Activated T-helper 1 cell treated with Interleukin-2 at 50 U/mL for 16 hours (primary cell): ENCODE results near the gene ARHGDIG.

ENCODE experiments used
- DNase-seq: peaks from one replicate; pipeline ENCODE4 v3.0.0-alpha.2; 2020; ENCODE audit warnings: low read depth

Gene ARHGDIG

DNA sequence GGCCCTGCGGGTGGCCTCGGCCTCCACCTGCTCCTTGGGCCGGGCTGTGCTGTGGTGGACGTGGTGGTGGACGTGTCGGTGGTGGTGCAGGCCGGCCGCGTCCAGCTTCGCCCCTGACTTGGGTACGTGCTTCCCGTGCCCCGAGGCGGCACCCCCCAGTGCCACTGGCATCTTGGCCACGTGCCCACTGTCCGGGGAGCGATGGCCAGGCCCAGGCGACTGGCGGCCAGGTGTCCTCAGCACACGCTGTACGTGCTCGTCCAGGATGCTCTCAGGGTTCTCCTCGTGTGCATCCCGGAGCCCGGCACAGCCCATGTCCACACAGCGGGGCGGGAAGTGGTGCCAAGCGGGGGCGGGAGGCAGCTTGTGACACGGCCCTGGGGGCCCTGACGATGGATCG lies 17.4 kb downstream of the ARHGDIG start:
- no peak for DNase-seq

DNA sequence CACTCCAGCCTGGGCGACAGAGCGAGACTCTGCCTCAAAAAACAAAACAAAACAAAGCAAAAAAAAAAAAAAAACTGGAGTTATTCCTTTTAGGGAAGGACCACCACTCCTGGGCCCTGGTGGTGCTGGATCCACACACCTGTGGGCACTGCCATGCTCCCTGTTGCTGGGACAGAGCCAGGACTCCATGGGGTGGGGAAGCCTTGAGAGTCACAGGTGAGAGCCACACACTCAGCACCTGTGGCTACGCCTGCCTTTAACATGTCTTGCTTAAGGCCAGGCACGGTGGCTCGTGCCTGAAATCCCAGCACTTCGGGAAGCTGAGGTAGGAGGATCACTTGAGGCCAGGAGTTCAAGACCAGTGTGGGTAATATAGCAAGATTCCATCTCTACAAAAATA lies 20.8 kb downstream of the ARHGDIG start:
- no peak for DNase-seq

DNA sequence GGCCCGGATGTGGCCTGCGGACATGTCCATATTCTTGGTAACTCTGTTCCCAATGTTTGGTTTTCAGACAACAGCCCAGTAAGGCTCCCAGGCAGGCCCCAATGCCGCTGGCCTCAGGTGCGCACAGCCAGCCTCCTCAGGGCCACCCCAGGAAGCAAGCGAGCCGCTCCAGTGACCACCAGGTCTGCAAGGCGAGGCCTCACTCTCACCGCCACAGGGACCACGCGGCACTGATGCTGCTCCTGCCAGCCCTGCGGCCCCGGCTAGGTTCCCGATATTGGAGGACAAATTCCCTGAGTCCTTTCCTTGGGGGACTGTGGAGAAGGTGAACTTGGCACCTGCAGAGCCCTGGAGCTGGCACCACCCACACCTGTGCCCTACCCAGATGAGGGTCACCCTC lies 21.6 kb downstream of the ARHGDIG start:
- DNase-seq = no peak

DNA sequence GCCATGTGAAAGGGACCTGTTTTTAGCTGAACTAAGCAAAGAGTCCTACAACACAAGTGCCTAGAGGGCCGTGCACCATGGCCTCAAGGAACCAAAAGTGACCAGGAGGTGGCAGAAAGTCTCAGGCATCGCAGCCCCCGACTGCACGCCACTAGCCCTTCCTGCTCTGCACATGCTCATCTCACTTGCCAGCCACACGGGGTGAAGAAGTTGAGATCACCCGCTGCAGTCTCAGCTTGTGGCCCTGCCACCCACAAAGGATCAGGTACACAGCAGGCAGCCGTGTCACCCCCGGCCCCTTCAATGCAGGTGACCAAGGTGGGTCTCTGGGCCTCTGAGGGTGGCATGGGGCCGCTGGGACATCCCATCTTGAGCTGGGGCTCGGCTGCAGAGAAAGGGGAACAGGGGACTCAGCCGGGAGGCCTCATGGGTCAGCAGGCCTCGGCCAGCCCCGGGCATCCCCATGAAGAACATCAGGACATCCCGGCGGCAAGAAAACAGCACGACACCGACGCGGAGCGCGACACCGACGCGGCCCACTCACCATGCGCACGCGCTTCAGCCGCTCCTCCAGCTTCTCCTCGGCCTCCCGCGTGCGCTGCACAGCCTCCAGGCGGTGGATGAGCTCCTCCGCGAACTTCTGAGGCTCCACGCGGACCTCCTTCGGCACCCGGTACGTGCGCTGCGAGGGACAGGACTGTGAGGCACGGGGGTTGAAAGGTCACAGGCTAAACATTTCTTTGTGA lies 23.5 kb downstream of the ARHGDIG start:
- DNase-seq = no peak

DNA sequence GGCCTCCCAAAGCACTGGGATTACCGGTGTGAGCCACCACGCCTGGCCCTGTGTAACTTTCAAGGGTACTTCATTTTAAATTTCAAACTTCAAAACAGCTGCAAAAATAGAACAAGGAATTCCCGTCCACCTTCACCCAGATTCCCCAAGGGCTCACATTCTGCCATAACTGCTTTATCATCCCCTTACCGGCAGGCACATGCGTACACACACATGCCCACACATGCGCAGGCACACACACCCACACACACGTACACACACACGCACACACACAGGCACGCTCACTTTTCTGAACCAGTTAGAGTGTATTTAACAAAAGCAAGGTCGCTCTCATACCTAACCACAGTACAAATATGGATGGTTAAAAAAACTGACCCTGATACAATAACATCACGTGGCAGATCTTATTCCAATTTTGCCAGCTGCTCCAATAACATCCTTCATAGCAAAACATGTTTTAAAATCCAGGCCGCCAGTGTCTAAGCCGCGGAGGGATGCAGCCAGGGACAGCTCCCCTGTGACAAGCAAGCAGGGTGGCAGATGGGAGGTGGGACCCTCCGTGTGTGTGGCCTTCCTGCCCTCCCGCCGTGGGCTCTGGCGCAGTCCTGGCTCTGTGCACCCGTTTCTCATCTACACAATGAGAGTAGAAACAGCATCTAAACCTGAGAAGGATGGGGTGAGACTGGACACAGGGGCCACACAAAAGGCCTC lies 25.7 kb downstream of the ARHGDIG start:
- DNase-seq = no peak

DNA sequence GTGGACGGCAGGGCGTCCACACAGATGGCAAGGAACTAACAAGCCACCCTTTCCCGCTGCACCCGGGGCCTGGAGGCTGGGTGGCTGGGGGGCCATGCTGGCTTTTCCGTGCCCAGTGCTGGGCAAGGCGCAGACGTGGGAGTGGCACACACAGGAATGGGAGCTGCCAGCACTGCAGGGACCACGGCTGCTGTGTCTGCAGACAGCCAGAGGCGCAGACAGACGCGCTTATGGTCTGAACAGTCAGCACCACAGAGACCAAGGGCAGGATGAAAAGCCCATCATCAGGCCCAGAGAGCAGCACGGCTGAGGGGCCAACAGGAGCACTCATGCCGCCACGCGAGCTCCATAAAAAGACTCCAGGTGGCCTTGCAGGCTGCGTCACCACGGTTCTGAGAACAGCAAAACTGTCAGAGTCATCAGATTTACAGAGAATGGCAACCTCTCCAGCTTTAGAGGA lies 26.6 kb downstream of the ARHGDIG start:
- no peak for DNase-seq

DNA sequence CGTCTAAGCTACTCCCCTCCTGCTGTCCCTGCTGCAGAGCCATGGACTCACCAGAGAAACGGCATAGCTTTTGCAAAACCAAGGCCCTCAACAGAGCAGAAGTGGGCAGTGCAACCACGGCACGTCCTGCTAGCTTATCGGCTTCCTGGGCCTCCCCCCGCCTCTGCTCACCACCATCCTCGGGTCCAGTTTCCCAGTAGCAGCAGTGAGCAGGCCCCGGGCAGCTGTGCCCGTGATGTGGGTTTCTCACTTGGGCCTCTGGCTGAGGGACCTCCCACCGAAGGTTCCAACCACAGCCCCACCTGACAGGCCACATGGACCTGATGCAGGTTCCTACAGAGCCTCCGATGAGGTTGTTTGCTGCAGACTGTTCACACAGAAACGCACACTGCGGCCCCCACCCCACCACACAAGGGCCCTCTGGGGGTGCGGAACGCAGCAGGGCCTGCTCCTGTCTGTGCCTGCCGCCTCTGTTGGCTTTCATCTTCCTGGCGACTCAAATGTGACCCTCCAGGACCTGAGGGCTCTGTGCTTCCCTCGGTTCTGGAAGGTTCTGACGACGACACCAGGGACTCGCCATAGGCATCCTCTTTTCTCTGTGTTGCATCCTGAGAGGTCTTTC lies 27.4 kb downstream of the ARHGDIG start:
- DNase-seq = no peak

DNA sequence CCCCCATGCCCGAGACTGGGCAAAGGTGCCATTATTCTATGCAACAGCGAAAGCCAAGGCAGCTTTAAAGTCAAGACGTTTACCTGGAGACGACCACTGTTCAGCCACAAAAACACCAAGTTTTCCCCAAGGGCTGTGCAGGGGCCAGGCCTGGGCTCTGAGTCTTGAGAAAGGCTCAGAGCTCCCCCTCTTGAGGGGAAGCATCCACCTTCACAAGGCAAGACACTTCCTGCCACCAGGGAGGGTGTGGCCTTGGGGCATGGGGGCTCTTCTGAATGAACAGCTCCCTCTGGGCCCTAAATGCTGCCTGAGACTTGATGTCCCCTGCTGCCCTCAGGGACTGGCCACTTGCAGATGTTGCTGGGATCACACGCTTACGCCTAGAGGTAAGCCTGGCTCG lies 29.1 kb downstream of the ARHGDIG start:
- DNase-seq = no peak

DNA sequence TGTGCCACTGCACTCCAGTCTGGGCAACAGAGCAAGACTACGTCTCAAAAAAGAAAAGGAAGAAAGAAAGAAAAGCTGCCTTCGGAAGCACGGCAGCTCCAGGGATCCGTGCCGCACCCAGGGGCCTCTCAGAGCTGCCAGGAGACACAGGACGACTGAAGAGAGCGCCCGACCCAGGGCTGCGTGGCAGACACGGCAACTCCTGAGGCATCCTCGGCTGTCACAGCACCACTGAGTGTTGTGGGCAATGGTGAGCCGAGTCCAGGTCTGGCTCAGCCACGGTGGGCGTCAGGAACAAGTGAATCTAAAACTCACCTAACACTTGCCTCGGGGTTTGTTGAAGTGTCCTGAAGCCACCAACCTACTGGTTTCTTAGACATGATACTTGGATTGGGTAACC lies 31.3 kb downstream of the ARHGDIG start:
- DNase-seq = no peak

DNA sequence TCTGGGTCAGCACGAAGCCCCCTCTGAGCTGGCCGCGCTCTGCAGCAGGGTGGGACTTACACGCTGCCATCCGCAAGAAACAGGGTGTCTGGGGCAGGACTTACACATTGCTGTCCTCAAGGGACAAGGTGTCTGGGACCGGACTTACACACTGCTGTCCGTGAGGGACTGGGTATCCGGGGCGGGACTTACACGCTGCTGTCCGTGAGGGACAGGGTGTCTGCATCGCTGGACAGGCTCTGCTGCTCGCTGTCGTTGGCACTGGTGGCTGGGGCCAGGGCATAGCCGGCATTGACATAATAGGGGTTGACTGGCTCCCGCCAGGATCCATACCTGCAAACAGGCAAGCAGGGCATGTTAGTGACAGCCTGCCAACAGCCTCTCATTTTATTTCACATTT lies 34.0 kb downstream of the ARHGDIG start:
- DNase-seq = no peak

DNA sequence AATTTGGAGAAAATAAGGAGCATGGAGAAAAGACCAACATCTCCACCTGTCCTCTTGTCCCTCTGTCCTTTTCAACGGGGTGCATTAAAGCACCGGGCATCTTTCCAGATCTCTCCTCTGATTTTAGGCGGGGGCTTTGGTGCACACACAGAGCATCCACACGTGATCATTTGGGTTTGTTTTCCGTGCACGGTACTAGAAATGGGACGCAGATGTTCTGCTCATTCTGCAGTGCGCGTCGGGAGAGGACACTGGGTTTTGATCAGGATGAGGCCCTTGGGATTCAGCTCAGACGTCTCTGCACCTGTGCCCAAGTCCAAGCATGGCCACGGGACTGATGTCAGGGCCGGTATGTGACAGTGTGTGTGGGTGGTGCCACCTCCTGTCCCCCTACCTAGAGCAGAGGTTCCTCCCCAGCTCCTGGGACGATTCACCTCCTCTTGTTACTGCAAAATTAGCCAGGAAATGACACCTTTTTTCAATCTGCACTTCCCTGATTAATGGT lies 34.5 kb downstream of the ARHGDIG start:
- no peak for DNase-seq

DNA sequence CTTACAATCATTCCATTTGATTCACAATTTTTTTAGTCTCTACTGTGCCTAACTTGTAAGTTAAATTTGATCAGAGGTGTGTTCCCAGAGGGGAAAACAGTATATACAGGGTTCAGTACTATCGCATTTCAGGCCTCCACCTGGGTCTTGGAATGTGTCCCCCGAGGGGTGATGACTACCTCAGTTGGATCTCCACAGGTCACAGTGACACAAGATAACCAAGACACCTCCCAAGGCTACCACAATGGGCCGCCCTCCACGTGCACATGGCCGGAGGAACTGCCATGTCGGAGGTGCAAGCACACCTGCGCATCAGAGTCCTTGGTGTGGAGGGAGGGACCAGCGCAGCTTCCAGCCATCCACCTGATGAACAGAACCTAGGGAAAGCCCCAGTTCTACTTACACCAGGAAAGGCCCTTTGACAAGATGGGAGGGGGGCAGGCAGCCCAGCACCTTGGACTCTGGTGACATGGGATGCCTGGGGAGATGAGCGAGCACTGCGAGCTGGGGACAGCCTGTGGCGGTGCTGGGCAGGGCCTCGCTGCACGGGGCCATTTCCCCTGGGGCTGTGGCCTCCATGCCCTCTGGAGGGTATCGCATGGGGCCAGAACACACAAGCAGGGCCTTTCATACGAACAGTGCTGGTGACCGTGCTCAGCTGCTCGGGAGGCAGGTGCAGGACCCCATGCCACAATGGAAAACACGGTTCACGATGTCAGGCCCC lies 36.5 kb downstream of the ARHGDIG start:
- no peak for DNase-seq

DNA sequence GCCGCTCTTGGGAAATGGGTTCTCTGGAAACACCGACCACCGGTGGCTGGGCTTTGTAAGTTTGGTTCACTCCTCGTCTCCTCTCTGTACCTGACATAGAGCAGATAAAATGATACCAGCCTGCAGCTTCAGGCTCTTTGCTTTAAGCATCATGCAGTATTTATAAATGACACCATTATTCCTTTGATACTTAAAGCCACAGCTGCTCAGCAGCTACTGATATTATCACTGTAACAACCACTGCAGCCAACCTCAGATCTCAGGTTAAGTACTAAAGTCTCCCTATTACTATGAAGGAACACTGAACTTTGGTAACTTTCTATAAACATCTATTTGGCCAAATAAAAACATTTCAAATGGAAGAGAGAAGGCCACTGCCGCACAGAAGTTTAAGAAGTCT lies 37.2 kb downstream of the ARHGDIG start:
- DNase-seq = no peak

DNA sequence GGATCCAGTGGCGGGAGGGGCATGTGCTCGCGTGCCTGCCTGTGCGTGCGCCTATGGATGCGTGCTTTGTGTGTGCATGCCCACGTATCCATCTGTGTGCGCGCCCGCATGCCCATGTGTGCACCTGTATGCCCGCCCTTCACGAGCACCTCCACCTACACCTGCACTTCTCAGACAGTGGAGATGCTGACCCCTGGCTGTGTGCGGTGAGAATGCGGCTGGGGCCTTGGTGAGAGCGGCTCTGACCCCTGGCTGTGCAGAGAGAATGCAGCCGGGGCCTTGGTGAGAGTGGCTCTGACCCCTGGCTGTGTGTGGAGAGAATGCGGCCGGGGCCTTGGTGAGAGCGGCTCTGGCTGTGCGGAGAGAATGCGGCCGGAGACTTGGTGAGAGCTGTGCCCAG lies 38.2 kb downstream of the ARHGDIG start:
- no peak for DNase-seq

DNA sequence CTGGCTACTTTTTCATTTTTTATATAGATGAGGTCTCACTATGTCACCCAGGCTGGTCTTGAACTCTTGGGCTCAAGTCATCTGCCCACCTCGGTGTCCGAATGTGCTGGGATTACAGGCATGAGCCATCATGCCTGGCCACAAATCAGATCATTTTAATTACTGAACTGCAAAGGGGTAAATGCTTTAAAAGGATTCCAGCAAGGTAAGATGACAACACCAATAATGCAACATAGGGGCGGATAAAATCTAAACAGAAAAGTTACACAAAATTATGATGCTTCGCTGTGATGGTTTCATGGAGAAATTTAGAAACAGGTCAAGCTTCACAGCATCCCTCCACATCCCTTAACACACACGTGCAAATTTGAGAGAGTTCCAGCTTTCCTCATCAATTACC lies 39.8 kb downstream of the ARHGDIG start:
- DNase-seq = no peak

DNA sequence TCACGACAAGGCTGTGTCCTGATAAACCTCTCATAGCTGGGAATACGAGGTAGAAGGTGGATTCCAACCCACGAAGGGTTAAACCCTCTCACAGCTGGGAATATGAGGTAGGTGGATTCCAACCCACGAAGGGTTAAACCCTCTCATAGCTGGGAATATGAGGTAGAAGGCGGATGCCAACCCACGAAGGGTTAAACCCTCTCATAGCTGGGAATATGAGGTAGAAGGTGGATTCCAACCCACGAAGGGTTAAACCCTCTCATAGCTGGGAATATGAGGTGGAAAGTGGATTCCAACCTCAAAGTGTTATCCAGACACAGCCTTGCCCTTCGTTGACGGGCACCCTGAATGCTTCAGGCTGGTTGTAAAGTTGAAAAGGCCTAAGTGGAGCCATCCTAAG lies 41.1 kb downstream of the ARHGDIG start:
- DNase-seq = no peak

DNA sequence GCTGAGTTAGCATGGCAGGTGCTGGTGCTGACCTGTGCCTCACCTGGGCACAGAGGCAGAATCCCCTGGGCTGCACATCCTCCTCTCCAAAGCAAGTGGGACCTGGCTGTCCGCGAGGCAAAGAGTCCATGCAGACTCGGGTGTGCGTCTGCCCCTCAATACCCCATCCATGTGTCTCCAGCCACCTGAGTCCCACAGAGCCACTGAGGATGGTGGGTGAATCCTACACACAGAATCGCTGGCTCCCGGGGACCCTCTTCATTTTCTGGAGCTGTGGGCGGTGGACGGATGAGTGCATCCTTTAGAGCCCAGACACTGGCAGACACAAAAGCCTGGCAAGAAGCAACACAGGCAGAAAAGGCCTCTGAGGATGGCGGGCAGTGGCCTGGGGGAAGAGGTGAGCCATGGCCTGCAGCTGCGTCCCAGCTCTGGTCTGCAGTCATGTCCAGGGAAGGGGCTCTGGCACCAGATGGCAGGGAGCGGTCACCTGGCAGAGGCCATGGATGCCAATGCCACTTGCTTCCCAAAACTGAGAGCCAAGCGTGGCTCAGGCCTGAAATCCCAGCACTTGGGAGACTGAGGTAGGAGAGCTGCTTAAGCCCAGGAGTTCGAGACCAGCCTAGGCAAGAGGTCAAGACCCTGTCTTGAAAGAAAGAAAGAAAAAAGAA lies 42.2 kb downstream of the ARHGDIG start:
- DNase-seq = no peak

DNA sequence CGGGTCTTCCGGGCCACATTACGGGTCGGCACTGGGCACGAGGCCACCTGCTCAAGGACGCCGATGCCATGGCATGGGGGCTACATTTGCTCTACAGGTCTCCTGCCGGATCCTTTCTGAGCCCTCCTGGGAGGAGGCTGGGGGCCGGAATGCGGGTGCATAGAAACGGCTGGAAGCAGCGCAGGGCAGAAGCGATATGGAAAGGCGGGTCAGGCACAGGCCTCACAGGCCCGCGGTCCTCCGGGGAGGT lies 43.7 kb downstream of the ARHGDIG start:
- no peak for DNase-seq

DNA sequence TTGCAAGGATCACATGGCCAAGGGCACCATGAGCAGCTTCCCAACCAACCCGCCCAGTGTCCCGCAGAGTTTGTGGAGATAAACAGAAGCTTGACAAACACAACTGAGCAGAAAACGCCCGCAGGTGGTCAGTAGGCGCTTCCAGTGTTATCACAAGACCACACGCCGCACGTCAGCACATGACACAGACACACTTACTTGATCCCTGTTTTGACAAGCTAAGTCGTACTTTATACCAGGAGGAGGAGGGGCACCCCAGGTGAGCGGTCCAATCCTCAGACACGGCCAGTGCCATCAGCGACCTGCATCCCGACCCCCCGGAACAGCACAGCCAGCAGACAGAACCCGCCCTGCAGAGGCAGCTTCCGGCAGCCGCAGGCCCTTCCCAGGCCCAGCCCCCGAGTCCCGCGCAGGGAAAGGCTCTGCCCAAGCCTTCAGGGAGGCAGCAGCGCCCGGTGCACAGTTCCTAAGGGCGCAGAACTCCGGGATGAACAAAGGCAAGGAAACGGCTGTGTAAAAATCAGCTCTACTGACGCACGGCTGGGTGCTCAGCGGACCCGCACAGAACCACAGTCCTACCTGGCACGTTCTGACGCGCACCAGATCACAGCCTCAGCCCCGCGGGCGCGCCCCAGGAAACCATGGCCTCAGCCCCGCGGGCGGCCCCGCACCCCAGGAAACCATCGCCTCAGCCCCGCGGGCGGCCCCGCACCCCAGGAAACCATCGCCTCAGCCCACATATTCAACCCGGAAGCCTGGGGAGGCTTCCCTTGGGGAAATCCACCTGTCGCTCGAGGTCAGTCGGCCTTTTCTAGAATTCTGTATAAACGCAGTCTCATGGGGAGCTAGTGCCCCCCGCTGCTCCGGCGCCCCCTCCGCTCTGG lies 44.3 kb downstream of the ARHGDIG start:
- DNase-seq = peak; percentile 65

DNA sequence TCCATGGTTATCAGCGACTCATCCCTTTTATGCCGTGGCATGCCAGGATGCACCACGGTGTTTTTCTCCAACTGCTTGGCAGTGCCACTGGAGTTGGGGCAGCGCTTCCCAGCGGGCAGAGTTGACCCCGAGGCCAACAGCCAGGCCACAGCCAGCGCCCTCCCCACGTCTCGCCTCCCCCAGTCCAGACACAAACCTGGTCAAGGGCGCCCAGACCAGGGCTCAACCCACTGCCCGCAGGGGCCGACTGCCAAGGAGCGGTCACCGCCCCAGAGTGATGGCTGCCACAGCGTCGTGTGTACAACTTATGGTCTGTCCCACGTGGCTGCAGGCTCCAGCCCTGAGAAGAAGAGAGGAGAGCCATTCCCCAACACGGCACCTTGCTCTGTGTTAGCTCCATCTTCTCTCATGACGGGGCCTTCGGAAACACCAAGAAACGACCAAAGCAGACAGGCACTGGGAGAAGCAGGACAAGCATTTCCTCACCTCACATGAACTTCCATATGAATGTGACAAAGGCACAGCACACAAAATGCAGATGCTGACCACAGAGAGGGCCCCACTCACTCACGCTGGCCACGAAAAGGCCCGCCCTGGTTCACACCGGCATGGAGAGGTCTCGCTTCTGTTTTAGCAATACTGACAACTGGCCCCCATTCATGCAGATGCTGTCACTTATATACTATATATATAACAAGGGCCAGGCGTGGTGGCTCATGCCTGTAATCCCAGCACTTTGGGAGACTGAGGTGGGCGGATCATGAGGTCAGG lies 45.2 kb downstream of the ARHGDIG start:
- DNase-seq = no peak
